Measurements from ENCODE around the gene SCARB2.

GRCh38 chr4:76175336-76175735 is 38.3 kb downstream of the SCARB2 start:
- TF ChIP-seq GATA2 (IDR thresholded peaks at IDR 0.05; ENCODE audit: low read depth, low read length) (no peak), GATA3 (IDR thresholded peaks at IDR 0.05; ENCODE audit: low read depth, low read length) (no peak)
